ENCODE results near the gene LDHD. TPM values are rescaled to one million over a fixed set of nuclear protein-coding genes. Genes with fewer than 3 reads are reported as not detected.
A peak's percentile ranks its signal among the peaks of the same experiment; 100 is the strongest.

LDHD gene
- total and polyA plus RNA-seq, 9 of the 15 experiments (the other 6 are each of a cell fraction or from before 2014, with no cell fraction given) = 0.19 to 0.86 (median 0.54) TPM; not detected in 3

- in situ Hi-C loops (cut with MboI) (no loop called here), intact Hi-C loops (cut with micrococcal nuclease) (loop anchor here (2.0 kb wide), 2 partner anchors 45 to 63 kb away; no protein-coding TSS in a partner anchor)
- BruUV-seq (replicated peaks) = no TSS peak
- Histone ChIP-seq H4K20me1 (replicated peaks; ENCODE audit: control insufficient read depth, insufficient read depth, low read length) (no peaks in the 10 kb centered on the region), H3K4me2 (ENCODE audit: insufficient read depth, low read length) (peak overlapping the region; percentile 83), H2AFZ (ENCODE audit: low read depth, low read length) (peak overlapping the region; percentile 41), H3K79me2 (ENCODE audit: control insufficient read depth, insufficient read depth, low read length) (peaks cover 100% of the 10 kb centered on the region), H3K9me3 (replicated peaks; ENCODE audit: control insufficient read depth, insufficient read depth, low read depth, low read length) (no peaks in the 10 kb centered on the region), H3K27ac (ENCODE audit: extremely low read depth, low read depth, low read length) (peak overlapping the region; percentile 73), H3K4me1 (replicated peaks in 1 of 2; ENCODE audit: control insufficient read depth in 2 of 2, insufficient read depth in 2 of 2, low read length in 2 of 2) (peaks cover 56 to 95% of the 10 kb centered on the region in 2 experiments), H3K9me1 (ENCODE audit: control insufficient read depth, insufficient read depth, low read length) (no peaks in the 10 kb centered on the region), H3K36me3 (ENCODE audit: control insufficient read depth, insufficient read depth, low read length) (no peaks in the 10 kb centered on the region), H3K9ac (ENCODE audit: insufficient read depth in 1 of 2, low read depth in 2 of 2, low read length in 2 of 2) (peak overlapping the region; percentile 49 to 77; a peak in 3 of 4 replicates), H3K27me3 (ENCODE audit: control insufficient read depth in 2 of 2, insufficient read depth in 2 of 2, low read length in 2 of 2) (no peaks in the 10 kb centered on the region), H3K4me3 (no peak overlapping the region)
- ATAC-seq (peak; percentile 27; the same call in 1 of the 3 replicates), DNase-seq (ENCODE audit: extremely low read depth in 1 of 4, low spot score in 3 of 4) (peak in 1 of 4 experiments; percentile 41), FAIRE-seq (no peak)
- ChIA-PET CTCF (ENCODE audit: low intra/inter-chr PET ratio) (no interaction called here), POLR2A (interaction anchor here (1.0 to 5.1 kb wide), 3 partner anchors 9 to 23 kb away, joined by 3 to 25 read pairs (median 4); no protein-coding TSS in a partner anchor)
- 16% methylated on average over 7 of the region's 7 CpGs for WGBS (ENCODE audit: insufficient coverage, low coverage, missing lambda C conversion rate)
- peak in 1 of 2 experiments; percentile 41; a peak in 1 of 4 replicates for TF ChIP-seq FOXA3 (CRISPR knock-in tag; conservative IDR thresholded peaks at IDR 0.05 in 1 of 2, IDR thresholded peaks at IDR 0.05 in 1 of 2)
- TF ChIP-seq PHF8 (IDR thresholded peaks at IDR 0.05; ENCODE audit: borderline replicate concordance, low read length) = no peak
- TF ChIP-seq SMAD2 (IDR thresholded peaks at IDR 0.05; ENCODE audit: low read depth, low read length) = no peak
- TF ChIP-seq CREM (IDR thresholded peaks at IDR 0.05; ENCODE audit: low read depth) = no peak
- TF ChIP-seq CHD1 (IDR thresholded peaks at IDR 0.05; ENCODE audit: low read length) = peak; percentile 33
- TF ChIP-seq GTF2A2 (tag; IDR thresholded peaks at IDR 0.05) = no peak
- TF ChIP-seq ZFP36 (IDR thresholded peaks at IDR 0.05; ENCODE audit: low read depth, low read length, partially characterized antibody) = no peak
- TF ChIP-seq FOXA1 (IDR thresholded peaks at IDR 0.05; ENCODE audit: borderline replicate concordance) = no peak
- no peak for TF ChIP-seq SFPQ (IDR thresholded peaks at IDR 0.05; ENCODE audit: low read depth, low read length)
- TF ChIP-seq ZNF436 (CRISPR knock-in tag; IDR thresholded peaks at IDR 0.05) = no peak
- no peak for TF ChIP-seq ZBTB43 (CRISPR knock-in tag; IDR thresholded peaks at IDR 0.05)
- TF ChIP-seq NCOA2 (IDR thresholded peaks at IDR 0.05; ENCODE audit: partially characterized antibody in 2 of 2) = no peak
- no peak for TF ChIP-seq NELFE (IDR thresholded peaks at IDR 0.05; ENCODE audit: insufficient read depth, insufficient read length)
- TF ChIP-seq TRIM28 (IDR thresholded peaks at IDR 0.05) = no peak
- peak; percentile 36; the same call in 1 of the 2 replicates for TF ChIP-seq ZNF316 (IDR thresholded peaks at IDR 0.05)
- no peak for TF ChIP-seq NFYB (IDR thresholded peaks at IDR 0.05; ENCODE audit: extremely low read depth, insufficient read length)
- TF ChIP-seq NR2C1 (IDR thresholded peaks at IDR 0.05) = no peak
- no peak for TF ChIP-seq NR2C1 (tag; IDR thresholded peaks at IDR 0.05)
- no peak for TF ChIP-seq ZNF699 (CRISPR knock-in tag; IDR thresholded peaks at IDR 0.05; ENCODE audit: insufficient replicate concordance)
- TF ChIP-seq NR3C1 (CRISPR knock-in tag; IDR thresholded peaks at IDR 0.05) = no peak
- no peak for TF ChIP-seq ZC3H11A (IDR thresholded peaks at IDR 0.05; ENCODE audit: low read depth, low read length)
- no peak for TF ChIP-seq CSDE1 (IDR thresholded peaks at IDR 0.05)
Measured at GRCh38 chr16:75065521-75066149, 50.9 kb downstream of the LDHD start.
